Gastrocnemius medialis (tissue), 4 donors: ENCODE results near the gene ETNK1.

Source experiments
- POLR2A ChIP-seq, 2 donors: fragments of 450-650 bp; IDR thresholded peaks; one replicate each; pipeline ENCODE4 v1.6.1; 2017; ENCODE audit warnings: antibody characterized with exemption in 2 of 2, mild to moderate bottlenecking in 2 of 2, moderate library complexity in 2 of 2
- TF ChIP-seq, protein P1 (sequence below), 5 experiments: fragments of 450-650 bp in 3 of 5; fragments of 200-600 bp in 2 of 5; sonication (generic) in 2 of 5; IDR thresholded peaks in 4 of 5; conservative IDR thresholded peaks in 1 of 5; 1 replicate in 4 of 5; 2 replicates in 1 of 5; pipeline ENCODE4 v1.5.1; 2016 to 2019; ENCODE audit warnings: antibody characterized with exemption in 5 of 5, mild to moderate bottlenecking in 3 of 5, moderate library complexity in 3 of 5

GRCh38 chr12:22712083-22712482 is 87.1 kb downstream of the ETNK1 start:
- TF ChIP-seq, protein P1, sequence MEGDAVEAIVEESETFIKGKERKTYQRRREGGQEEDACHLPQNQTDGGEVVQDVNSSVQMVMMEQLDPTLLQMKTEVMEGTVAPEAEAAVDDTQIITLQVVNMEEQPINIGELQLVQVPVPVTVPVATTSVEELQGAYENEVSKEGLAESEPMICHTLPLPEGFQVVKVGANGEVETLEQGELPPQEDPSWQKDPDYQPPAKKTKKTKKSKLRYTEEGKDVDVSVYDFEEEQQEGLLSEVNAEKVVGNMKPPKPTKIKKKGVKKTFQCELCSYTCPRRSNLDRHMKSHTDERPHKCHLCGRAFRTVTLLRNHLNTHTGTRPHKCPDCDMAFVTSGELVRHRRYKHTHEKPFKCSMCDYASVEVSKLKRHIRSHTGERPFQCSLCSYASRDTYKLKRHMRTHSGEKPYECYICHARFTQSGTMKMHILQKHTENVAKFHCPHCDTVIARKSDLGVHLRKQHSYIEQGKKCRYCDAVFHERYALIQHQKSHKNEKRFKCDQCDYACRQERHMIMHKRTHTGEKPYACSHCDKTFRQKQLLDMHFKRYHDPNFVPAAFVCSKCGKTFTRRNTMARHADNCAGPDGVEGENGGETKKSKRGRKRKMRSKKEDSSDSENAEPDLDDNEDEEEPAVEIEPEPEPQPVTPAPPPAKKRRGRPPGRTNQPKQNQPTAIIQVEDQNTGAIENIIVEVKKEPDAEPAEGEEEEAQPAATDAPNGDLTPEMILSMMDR (IDR thresholded peaks at IDR 0.05 in 4 of 5, conservative IDR thresholded peaks at IDR 0.05 in 1 of 5): no peak
- TF ChIP-seq POLR2A (IDR thresholded peaks at IDR 0.05): no peak
